H1 (cell line): ENCODE measurements around the gene FCRLB. TPM values are rescaled to one million over a fixed set of nuclear protein-coding genes. Genes with fewer than 3 reads are reported as not detected.

Source experiments
- CHD2 ChIP-seq: IDR thresholded peaks from 2 replicates; pipeline ENCODE4 v1.6.1; 2012; ENCODE audit warnings: low read length, improper control_type of control experiment
- CREB1 ChIP-seq: IDR thresholded peaks from 2 replicates; pipeline ENCODE4 v1.6.1; 2012; ENCODE audit warnings: inconsistent platforms
- EGR1 ChIP-seq: IDR thresholded peaks from 2 replicates; pipeline ENCODE4 v1.6.1; 2011; ENCODE audit warnings: low read depth, low read length, borderline replicate concordance
- SIN3A ChIP-seq, 2 experiments: IDR thresholded peaks in 1 of 2; conservative IDR thresholded peaks in 1 of 2; 2 replicates each; pipeline ENCODE4 v1.6.1; 2011 to 2012; ENCODE audit warnings: low read length in 2 of 2, improper control_type of control experiment in 1 of 2, low read depth in 1 of 2, mild to moderate bottlenecking in 1 of 2
- TEAD4 ChIP-seq: IDR thresholded peaks from 2 replicates; pipeline ENCODE4 v1.6.1; 2012; ENCODE audit warnings: low read depth, low read length, inconsistent platforms, mixed read lengths
- USF2 ChIP-seq: IDR thresholded peaks from 2 replicates; pipeline ENCODE4 v1.6.1; 2011; ENCODE audit warnings: low read length, improper control_type of control experiment
- polyA plus RNA-seq, 7 experiments: library from polyadenylated mRNA; depleted of rRNA in 3 of 7; stranded (reverse) in 5 of 7; unstranded in 2 of 7; fragments of >200 nt in 5 of 7; fragments of 200-250 nt in 2 of 7; gene quantifications; 1 replicate in 5 of 7; 2 replicates in 1 of 7; 4 replicates in 1 of 7; pipeline versions ENCODE4 v1.2.1 to v1.2.3, GENCODE V29; 2011 to 2013; ENCODE audit warnings: missing spikeins in 2 of 7, mixed read lengths in 2 of 7
- total RNA-seq: library from RNA; stranded (reverse); fragmentation: NEBNext Ultra II Directional; extraction: Animal tissue kit (Norgen Biotek cat#: 25700); gene quantifications from 2 replicates; pipeline ENCODE4 v1.2.1, GENCODE V29; 2021
- TF ChIP-seq, protein P1 (sequence below): fragments of 300-600 bp; sonication (generic); IDR thresholded peaks from 2 replicates; pipeline ENCODE4 v1.7.1; 2012; ENCODE audit warnings: low read length, moderate library complexity, mild to moderate bottlenecking, inconsistent platforms; ENCODE audit not compliant: insufficient replicate concordance
- TF ChIP-seq, protein P2 (sequence below): IDR thresholded peaks from 2 replicates; pipeline ENCODE4 v1.6.1; 2011; ENCODE audit warnings: low read depth, mild to moderate bottlenecking, low read length; ENCODE audit not compliant: insufficient read depth

The FCRLB gene
- total and polyA plus RNA-seq, 2 of the 8 experiments (the other 6 are each of a cell fraction or from before 2014, with no cell fraction given): 0.14 to 0.24 TPM

GRCh38 chr1:161731241-161731640, 9.9 kb downstream of the FCRLB start (continued):
- TF ChIP-seq, protein P1, sequence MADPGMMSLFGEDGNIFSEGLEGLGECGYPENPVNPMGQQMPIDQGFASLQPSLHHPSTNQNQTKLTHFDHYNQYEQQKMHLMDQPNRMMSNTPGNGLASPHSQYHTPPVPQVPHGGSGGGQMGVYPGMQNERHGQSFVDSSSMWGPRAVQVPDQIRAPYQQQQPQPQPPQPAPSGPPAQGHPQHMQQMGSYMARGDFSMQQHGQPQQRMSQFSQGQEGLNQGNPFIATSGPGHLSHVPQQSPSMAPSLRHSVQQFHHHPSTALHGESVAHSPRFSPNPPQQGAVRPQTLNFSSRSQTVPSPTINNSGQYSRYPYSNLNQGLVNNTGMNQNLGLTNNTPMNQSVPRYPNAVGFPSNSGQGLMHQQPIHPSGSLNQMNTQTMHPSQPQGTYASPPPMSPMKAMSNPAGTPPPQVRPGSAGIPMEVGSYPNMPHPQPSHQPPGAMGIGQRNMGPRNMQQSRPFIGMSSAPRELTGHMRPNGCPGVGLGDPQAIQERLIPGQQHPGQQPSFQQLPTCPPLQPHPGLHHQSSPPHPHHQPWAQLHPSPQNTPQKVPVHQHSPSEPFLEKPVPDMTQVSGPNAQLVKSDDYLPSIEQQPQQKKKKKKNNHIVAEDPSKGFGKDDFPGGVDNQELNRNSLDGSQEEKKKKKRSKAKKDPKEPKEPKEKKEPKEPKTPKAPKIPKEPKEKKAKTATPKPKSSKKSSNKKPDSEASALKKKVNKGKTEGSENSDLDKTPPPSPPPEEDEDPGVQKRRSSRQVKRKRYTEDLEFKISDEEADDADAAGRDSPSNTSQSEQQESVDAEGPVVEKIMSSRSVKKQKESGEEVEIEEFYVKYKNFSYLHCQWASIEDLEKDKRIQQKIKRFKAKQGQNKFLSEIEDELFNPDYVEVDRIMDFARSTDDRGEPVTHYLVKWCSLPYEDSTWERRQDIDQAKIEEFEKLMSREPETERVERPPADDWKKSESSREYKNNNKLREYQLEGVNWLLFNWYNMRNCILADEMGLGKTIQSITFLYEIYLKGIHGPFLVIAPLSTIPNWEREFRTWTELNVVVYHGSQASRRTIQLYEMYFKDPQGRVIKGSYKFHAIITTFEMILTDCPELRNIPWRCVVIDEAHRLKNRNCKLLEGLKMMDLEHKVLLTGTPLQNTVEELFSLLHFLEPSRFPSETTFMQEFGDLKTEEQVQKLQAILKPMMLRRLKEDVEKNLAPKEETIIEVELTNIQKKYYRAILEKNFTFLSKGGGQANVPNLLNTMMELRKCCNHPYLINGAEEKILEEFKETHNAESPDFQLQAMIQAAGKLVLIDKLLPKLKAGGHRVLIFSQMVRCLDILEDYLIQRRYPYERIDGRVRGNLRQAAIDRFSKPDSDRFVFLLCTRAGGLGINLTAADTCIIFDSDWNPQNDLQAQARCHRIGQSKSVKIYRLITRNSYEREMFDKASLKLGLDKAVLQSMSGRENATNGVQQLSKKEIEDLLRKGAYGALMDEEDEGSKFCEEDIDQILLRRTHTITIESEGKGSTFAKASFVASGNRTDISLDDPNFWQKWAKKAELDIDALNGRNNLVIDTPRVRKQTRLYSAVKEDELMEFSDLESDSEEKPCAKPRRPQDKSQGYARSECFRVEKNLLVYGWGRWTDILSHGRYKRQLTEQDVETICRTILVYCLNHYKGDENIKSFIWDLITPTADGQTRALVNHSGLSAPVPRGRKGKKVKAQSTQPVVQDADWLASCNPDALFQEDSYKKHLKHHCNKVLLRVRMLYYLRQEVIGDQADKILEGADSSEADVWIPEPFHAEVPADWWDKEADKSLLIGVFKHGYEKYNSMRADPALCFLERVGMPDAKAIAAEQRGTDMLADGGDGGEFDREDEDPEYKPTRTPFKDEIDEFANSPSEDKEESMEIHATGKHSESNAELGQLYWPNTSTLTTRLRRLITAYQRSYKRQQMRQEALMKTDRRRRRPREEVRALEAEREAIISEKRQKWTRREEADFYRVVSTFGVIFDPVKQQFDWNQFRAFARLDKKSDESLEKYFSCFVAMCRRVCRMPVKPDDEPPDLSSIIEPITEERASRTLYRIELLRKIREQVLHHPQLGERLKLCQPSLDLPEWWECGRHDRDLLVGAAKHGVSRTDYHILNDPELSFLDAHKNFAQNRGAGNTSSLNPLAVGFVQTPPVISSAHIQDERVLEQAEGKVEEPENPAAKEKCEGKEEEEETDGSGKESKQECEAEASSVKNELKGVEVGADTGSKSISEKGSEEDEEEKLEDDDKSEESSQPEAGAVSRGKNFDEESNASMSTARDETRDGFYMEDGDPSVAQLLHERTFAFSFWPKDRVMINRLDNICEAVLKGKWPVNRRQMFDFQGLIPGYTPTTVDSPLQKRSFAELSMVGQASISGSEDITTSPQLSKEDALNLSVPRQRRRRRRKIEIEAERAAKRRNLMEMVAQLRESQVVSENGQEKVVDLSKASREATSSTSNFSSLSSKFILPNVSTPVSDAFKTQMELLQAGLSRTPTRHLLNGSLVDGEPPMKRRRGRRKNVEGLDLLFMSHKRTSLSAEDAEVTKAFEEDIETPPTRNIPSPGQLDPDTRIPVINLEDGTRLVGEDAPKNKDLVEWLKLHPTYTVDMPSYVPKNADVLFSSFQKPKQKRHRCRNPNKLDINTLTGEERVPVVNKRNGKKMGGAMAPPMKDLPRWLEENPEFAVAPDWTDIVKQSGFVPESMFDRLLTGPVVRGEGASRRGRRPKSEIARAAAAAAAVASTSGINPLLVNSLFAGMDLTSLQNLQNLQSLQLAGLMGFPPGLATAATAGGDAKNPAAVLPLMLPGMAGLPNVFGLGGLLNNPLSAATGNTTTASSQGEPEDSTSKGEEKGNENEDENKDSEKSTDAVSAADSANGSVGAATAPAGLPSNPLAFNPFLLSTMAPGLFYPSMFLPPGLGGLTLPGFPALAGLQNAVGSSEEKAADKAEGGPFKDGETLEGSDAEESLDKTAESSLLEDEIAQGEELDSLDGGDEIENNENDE: no peak
- TF ChIP-seq TEAD4 (no peak), SIN3A (conservative IDR thresholded peaks at IDR 0.05 in 1 of 2, IDR thresholded peaks at IDR 0.05 in 1 of 2; ENCODE audit: low read depth in 1 of 2, low read length in 2 of 2) (no peak), CREB1 (no peak), USF2 (no peak), EGR1 (no peak), CHD2 (no peak)
- TF ChIP-seq, protein P2, sequence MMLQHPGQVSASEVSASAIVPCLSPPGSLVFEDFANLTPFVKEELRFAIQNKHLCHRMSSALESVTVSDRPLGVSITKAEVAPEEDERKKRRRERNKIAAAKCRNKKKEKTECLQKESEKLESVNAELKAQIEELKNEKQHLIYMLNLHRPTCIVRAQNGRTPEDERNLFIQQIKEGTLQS: no peak
- TF ChIP-seq, all 59 proteins: peak for 0
